Endometrial microvascular endothelial cells (primary cell): Measurements from ENCODE around the gene ODAD3. TPM values are rescaled to one million over a fixed set of nuclear protein-coding genes. Genes with fewer than 3 reads are reported as not detected.
"Not testable (repeated sequence)": the region's sequence is repeated elsewhere in the genome, so short reads cannot be mapped to it uniquely, and the experiment has no call there.

Experiments
- in situ Hi-C: cut with HindIII; loops from 2 replicates; pipeline ENCODE4 v1.10.0; 2017; ENCODE audit warnings: low sequenced_read_pairs, low pct_unique_long_range_greater_than_20kb; ENCODE audit errors: inconsistent ontology term
- total RNA-seq: library from RNA; depleted of rRNA; stranded (reverse); fragments of >200 nt; gene quantifications from one replicate; pipeline ENCODE4 v1.2.3, GENCODE V29; 2015; ENCODE audit errors: inconsistent ontology term

Gene ODAD3
- total RNA-seq, 1 donor from 2014 or later = not detected

- in situ Hi-C loops = no loop called here
Observed at GRCh38 chr19:11463391-11463790, 28.5 kb upstream of the ODAD3 start.

DNA sequence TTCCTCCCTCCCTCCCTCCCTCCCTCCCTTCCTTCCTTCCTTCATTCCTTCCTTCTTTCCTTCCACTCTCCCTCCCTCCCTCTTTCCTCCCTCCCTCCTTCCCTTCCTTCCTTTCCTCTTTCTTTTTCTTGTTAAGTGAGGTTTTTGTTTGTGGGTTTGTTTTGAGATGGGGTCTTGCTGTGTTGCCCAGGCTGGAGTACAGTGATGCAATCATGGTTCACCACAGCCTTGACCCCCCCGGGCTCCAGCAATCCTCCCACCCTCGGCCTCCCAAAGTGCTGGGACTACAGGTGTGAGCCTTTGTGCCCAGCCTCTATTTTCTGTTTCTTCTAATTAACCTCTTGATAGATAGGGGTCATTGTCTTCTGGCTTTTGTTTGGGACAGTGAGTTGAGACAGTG is 26.5 kb upstream of the ODAD3 start:
- in situ Hi-C loops = no loop called here

- in situ Hi-C loops = no loop called here
Observed at GRCh38 chr19:11460207-11460606, 25.3 kb upstream of the ODAD3 start.

DNA sequence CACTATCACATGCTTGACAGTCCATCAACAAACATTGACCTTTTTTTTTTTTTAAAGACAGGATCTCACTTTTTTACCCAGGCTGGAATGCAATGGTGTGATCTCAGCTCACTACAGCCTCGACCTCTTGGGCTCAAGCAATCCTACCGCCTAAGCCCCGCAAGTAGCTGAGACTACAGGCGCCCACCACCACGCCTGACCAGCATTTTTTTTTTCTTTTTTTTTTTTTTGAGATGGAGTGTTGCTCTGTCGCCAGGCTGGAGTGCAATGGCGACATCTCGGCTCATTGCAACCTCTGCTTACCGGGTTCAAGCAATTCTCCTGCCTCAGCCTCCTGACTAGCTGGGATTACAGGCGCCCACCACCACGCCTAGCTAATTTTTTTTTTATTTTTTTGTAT is 24.0 kb upstream of the ODAD3 start:
- in situ Hi-C loops = not testable (repeated sequence)

DNA sequence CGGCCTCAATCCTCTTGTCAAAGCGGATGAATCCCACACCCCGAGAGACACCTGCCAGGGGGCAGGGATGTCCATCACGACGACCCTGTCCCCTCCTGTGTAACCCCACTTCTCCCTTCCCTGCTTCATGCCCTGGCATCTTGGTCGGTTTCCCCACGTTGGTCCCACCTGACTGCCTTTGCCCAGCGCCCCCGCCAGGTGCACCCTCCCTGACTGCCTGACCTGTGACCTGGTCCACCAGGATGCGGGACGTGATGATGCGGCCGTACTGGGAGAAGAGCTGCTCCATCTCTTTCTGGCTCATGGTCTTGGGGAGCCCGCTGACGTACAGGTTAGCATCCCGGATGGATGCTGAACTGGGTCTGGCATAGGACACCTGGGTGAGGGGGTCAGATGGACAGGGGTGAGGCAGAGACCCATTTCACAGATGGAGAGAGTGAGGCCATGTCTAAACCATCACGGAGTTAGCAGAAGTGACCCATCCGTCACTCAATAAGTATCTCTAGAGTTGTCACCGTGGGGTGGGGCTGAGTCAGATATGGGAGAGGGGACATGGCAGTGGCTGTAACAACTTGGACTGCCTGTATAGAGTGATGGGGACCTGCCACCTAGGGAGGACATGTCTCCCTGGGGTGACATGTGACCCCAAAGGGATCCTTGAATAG is 23.4 kb upstream of the ODAD3 start:
- in situ Hi-C loops = no loop called here

GRCh38 chr19:11457831-11458230 is 22.9 kb upstream of the ODAD3 start:
- in situ Hi-C loops = no loop called here

DNA sequence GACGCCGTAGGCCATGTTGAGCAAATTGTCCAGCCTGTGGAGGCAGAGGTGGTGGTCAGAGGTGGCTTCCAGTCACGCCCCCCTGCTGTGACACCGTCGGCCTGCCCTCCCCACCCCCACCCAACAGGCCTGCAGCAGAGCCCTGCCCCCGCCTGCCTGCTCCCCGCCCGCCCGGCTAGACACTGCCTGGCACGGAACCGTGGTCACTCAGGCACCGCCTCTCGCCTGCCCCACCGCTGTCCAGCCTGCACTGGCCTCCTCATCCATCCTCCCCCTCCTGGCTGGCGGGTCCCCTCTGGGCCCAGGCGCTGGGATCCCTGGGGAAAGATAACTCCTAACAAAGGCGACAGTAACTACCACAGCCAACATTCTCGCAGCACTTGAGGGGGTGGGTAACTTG is 22.2 kb upstream of the ODAD3 start:
- in situ Hi-C loops = no loop called here

DNA sequence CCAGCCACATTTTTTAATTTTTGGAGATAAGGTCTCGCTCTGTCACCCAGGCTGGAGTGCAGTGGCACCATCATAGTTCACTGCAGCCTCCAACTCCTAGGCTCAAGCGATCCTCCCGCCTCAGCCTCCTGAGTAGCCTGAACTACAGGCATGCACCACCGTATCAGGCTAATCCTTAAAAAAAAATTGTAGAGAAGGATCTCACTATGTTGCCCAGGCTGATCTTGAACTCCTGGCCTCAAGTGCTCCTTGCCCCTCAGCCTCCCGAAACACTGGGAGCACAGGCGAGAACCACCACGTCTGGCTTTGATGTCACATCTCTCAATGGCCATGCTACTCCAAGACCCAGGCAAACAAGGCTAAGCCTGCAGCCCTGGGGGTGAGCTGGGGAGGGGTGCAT is 21.7 kb upstream of the ODAD3 start:
- in situ Hi-C loops = no loop called here

- in situ Hi-C loops = not testable (repeated sequence)
Observed at GRCh38 chr19:11455233-11455554, 20.3 kb upstream of the ODAD3 start.

- in situ Hi-C loops = no loop called here
Observed at GRCh38 chr19:11453468-11454341, 18.8 kb upstream of the ODAD3 start.

DNA sequence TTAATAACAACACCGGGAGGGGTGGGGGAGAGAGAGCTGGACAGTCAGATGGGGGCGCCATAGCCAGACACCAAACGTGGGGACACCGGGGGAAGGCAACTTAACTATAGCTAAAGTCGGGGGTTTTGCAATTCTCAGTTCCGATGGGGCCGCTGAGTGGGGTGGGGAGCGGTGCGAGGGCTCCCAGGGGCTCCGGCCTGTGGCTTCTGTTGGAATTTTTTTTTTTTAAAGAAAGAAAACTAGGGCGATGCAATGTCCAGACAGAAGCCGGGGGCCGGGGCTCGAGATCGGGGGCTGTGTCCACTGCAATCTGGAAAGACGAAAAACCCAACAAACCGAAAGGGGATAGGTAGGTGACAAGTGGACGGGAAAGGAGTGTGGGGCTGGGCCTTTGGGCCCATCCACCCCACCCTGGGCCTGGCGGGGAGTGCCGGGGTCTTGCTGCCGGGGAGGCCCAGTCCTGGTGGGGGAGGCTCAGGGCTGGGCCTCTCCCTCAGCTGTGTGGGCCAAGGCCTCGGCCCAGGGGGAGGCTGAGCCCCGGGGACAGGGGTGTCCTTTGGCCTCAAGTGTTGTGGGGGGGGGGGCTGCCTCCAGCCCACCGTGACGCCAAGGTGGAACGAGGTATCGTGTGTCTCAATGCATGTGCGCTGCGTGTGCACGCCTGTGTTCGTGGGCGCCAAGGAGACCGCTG is 17.8 kb upstream of the ODAD3 start:
- in situ Hi-C loops = no loop called here

GRCh38 chr19:11451871-11452619 is 17.1 kb upstream of the ODAD3 start:
- in situ Hi-C loops = no loop called here

DNA sequence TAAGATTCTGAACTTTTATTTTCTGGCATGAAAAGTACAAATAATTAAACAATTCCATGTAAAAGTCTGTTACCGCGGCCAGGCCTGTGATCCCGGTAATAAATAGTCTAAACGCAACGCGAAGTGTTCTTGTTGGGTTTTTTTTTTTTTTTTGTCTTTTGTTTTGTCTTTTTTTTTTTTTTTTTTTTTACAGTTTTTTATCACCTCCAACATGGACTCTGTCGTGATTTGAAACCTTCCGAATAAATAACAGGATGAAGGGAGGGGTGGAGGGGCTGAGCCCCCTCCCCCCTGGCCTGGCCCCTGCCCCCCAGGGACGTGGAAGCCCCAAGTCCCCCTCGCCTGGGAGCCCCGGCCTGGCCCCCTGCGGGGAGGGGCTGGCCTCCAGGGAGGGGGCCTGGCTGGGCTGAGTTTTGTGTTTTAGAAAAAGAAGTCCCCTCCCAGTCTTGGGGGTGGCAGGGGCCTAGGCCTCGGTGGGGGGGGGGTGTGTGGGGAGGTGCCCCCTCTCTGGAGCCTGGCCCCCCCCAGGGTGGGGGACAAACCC is 16.5 kb upstream of the ODAD3 start:
- in situ Hi-C loops = no loop called here

GRCh38 chr19:11450570-11451326 is 15.8 kb upstream of the ODAD3 start:
- in situ Hi-C loops = no loop called here

DNA sequence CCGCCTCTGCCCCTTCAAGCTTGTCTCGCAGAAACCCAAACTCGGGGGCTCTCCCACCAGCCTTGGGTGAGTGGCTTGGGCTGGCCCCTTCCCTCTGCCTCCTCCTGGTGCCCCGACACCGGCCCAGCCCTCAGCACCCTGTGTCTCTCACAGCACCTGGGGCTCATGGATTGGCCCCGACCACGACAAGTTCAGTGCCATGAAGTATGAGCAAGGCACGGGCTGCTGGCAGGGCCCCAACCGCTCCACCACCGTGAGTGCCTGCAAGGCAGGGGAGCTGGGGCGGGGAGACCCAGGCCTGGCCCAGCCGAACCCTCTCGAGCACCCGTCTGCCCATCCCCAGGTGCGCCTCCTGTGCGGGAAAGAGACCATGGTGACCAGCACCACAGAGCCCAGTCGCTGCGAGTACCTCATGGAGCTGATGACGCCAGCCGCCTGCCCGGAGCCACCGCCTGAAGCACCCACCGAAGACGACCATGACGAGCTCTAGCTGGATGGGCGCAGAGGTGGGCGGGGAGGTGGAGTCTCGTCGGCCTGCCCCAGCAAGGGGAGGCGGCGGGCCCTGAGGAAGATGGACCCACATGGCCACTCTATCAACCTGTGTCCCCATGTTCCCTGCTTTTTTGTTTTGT is 14.1 kb upstream of the ODAD3 start:
- in situ Hi-C loops = no loop called here

DNA sequence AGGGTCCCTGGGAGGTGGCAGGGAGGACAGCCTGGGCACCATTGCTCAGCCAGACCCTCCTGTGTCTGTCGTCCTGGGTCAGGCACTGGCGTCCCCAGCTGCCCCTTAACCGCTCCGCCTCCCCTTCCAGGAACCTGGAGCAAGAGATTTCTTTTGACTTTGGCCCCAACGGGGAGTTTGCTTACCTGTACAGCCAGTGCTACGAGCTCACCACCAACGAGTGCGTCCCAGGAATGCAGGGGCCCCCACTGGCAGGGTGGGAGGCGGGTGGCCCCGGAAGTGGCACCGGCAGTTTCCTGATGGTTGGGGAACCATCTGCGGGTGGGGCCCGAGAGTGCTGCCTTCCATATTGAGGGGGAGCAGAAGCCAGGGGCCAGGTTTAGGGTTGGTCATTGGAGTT is 13.5 kb upstream of the ODAD3 start:
- in situ Hi-C loops = no loop called here

- in situ Hi-C loops = no loop called here
Observed at GRCh38 chr19:11447347-11448262, 12.7 kb upstream of the ODAD3 start.
